Bronchial smooth muscle cell (primary cell): ENCODE measurements around the gene LRP10. TPM values are rescaled to one million over a fixed set of nuclear protein-coding genes. Genes with fewer than 3 reads are reported as not detected.

Source experiments
- total RNA-seq: library from RNA; depleted of rRNA; stranded (reverse); fragments of >200 nt; gene quantifications from 2 replicates; pipeline ENCODE4 v1.2.1, GENCODE V29; 2014

Gene LRP10
- total RNA-seq = 43.2 and 48.3 TPM in 2 replicates

GRCh38 chr14:22871224-22872032 is at the start of gene LRP10:
Gene LRP10 (plus strand): TSS chr14:22871740. CDS start chr14:22872304, 564 bp downstream.

GRCh38 chr14:22829661-22830442 is 41.7 kb upstream of the LRP10 start, which contains the start of gene MRPL52:
Gene MRPL52 (plus strand): TSS chr14:22829887. CDS start chr14:22829913, 26 bp downstream.

GRCh38 chr14:22836301-22837113 is 35.0 kb upstream of the LRP10 start, which contains the start of gene MMP14:
Gene MMP14 (plus strand): TSS chr14:22836585. CDS start chr14:22836818, 233 bp downstream.

GRCh38 chr14:22883173-22883976 is 11.8 kb downstream of the LRP10 start, which contains the start of gene REM2:
Gene REM2 (plus strand): TSS chr14:22883222. CDS start chr14:22883288, 66 bp downstream.

GRCh38 chr14:22918804-22919600 is 47.5 kb downstream of the LRP10 start, which contains the start of gene RBM23:
Gene RBM23 (minus strand): TSS chr14:22919149.

DNA sequence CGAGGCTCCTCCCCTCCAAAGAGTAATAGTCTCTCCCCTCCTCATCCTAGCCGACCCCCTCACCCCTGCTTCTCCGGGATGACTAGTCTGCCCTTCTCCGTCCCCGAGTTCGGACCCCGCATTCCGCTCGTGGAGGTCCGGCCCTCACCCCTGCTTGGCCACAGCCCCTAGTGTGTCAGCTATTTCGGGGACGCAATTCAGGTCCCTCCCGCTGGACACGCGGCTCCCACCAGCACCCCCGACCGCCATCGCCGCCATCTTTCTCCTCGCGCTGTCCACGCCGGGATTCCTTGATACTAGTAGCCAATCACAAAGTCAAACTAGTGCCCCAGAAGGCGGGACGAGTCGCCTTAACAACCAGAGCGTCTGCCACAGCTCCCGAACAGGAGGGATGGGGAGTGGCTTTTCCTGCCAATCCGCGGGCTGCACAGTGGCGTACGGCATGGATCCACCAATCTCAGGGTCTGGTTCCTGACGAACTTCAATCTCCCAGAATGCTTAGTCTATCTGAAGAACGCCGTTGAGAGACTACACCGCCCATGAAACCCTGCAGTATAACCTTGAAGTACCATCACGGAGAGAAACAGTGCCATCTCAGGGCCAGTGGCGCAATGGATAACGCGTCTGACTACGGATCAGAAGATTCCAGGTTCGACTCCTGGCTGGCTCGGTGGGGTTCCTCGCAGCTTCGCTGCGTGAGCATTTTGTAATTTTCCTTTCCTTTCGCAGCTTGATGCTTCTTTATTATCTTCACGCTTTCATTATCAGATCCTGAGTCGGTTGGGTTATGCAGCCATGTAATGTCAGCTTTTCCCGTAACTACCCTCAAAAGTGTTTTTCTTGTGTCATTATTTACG is 57.8 kb downstream of the LRP10 start, which contains the start of gene PRMT5:
TSS of gene PRMT5 (minus strand) at position 273 of the 857 bp plus-strand sequence. CDS start at position 258, 15 bp downstream.

Other genes starting within 250 kb of the LRP10 start
- gene OR6J1, start 227.4 kb upstream of the LRP10 start, total RNA-seq = not detected in 2 replicates
- 47.6 and 49.6 TPM in 2 replicates for gene OXA1L, start 105.1 kb upstream of the LRP10 start, total RNA-seq
- gene SLC7A7, start 56.3 kb upstream of the LRP10 start, total RNA-seq = 2.5 and 5.7 TPM in 2 replicates
- gene MRPL52, start 41.9 kb upstream of the LRP10 start, total RNA-seq = 38.1 and 40.1 TPM in 2 replicates
- gene MMP14, start 35.2 kb upstream of the LRP10 start, total RNA-seq = 338 and 428 TPM in 2 replicates
- 0.09 and 0.16 TPM in 2 replicates for gene REM2, start 11.5 kb downstream of the LRP10 start, total RNA-seq
- 46.0 and 67.9 TPM in 2 replicates for gene RBM23, start 47.4 kb downstream of the LRP10 start, total RNA-seq
- 36.6 and 40.4 TPM in 2 replicates for gene PRMT5, start 57.6 kb downstream of the LRP10 start, total RNA-seq
- gene HAUS4, start 85.3 kb downstream of the LRP10 start, total RNA-seq = 32.6 and 32.9 TPM in 2 replicates
- gene AJUBA, start 110.8 kb downstream of the LRP10 start, total RNA-seq = 18.0 and 18.1 TPM in 2 replicates
- gene C14orf93, start 138.4 kb downstream of the LRP10 start, total RNA-seq = 12.1 and 16.4 TPM in 2 replicates
- 196 and 218 TPM in 2 replicates for gene PSMB5, start 163.2 kb downstream of the LRP10 start, total RNA-seq
- gene PSMB11, start 170.5 kb downstream of the LRP10 start, total RNA-seq = 0.09 TPM in 1 of 2 replicates, not detected in the other
- gene CDH24, start 185.8 kb downstream of the LRP10 start, total RNA-seq = 4.6 and 7.6 TPM in 2 replicates
- 71.7 and 101 TPM in 2 replicates for gene ACIN1, start 223.4 kb downstream of the LRP10 start, total RNA-seq
- 63.5 and 95.0 TPM in 2 replicates for gene C14orf119, start 223.8 kb downstream of the LRP10 start, total RNA-seq
- gene CIROP, start 233.2 kb downstream of the LRP10 start, total RNA-seq = 1.3 and 4.6 TPM in 2 replicates
- gene CEBPE, start 247.5 kb downstream of the LRP10 start, total RNA-seq = 0.16 TPM in 1 of 2 replicates, not detected in the other